Astrocyte (in vitro differentiated cells and primary cell): ENCODE data around the gene NRF1. TPM values are rescaled to one million over a fixed set of nuclear protein-coding genes. Genes with fewer than 3 reads are reported as not detected.

Source experiments
- DNase-seq: peaks from one replicate; pipeline ENCODE4 v3.0.0-alpha.2; 2010; ENCODE audit warnings: low read depth
- FAIRE-seq: peaks from 2 replicates; lab custom pipeline; 2011; peaks lifted over from hg19 to GRCh38; lab: Jason Lieb, UNC
- H2AFZ ChIP-seq: 2 replicates; pipeline ENCODE4 v1.6.0; 2012; ENCODE audit warnings: low read depth, low read length, inconsistent platforms
- H3K27ac ChIP-seq: 2 replicates; pipeline ENCODE4 v1.5.1; 2011; ENCODE audit warnings: low read depth, low read length, inconsistent platforms
- H3K27me3 ChIP-seq: 2 replicates; pipeline ENCODE4 v1.6.0; 2011; ENCODE audit warnings: low read length, inconsistent platforms; ENCODE audit not compliant: insufficient read depth
- H3K36me3 ChIP-seq: 2 replicates; pipeline ENCODE4 v1.5.1; 2011; ENCODE audit warnings: low read length, inconsistent platforms; ENCODE audit not compliant: insufficient read depth
- H3K4me1 ChIP-seq: 2 replicates; pipeline ENCODE4 v1.5.1; 2011; ENCODE audit warnings: low read length, inconsistent platforms; ENCODE audit not compliant: insufficient read depth
- H3K4me2 ChIP-seq: 2 replicates; pipeline ENCODE4 v1.6.0; 2012; ENCODE audit warnings: low read length, inconsistent platforms
- H3K4me3 ChIP-seq: 2 replicates; pipeline ENCODE4 v1.5.1; 2011; ENCODE audit warnings: low read depth, mild to moderate bottlenecking, low read length, inconsistent platforms; ENCODE audit not compliant: insufficient read depth
- H3K79me2 ChIP-seq: 2 replicates; pipeline ENCODE4 v1.6.0; 2012; ENCODE audit warnings: mild to moderate bottlenecking, low read length, inconsistent platforms; ENCODE audit not compliant: insufficient read depth
- H3K9ac ChIP-seq: 2 replicates; pipeline ENCODE4 v1.6.0; 2012; ENCODE audit warnings: mild to moderate bottlenecking, low read length, inconsistent platforms
- H3K9me3 ChIP-seq: 2 replicates; pipeline ENCODE4 v1.5.1; 2012; ENCODE audit warnings: low read depth, mild to moderate bottlenecking, low read length, inconsistent platforms; ENCODE audit not compliant: insufficient read depth
- H4K20me1 ChIP-seq: 2 replicates; pipeline ENCODE4 v1.6.0; 2012; ENCODE audit warnings: low read length, inconsistent platforms; ENCODE audit not compliant: insufficient read depth
- H3K27ac Mint-ChIP-seq: one replicate; pipeline ENCODE4 v1.8.0; 2021; ENCODE audit warnings: mild to moderate bottlenecking, mixed read lengths; ENCODE audit not compliant: unreplicated experiment
- H3K27me3 Mint-ChIP-seq: one replicate; pipeline ENCODE4 v1.8.0; 2021; ENCODE audit warnings: low read depth, mixed read lengths; ENCODE audit not compliant: unreplicated experiment
- H3K36me3 Mint-ChIP-seq: one replicate; pipeline ENCODE4 v1.8.0; 2021; ENCODE audit warnings: low read depth, mixed read lengths; ENCODE audit not compliant: unreplicated experiment
- H3K4me1 Mint-ChIP-seq: one replicate; pipeline ENCODE4 v1.8.0; 2021; ENCODE audit warnings: low read depth, mixed read lengths; ENCODE audit not compliant: unreplicated experiment
- H3K4me3 Mint-ChIP-seq: one replicate; pipeline ENCODE4 v1.8.0; 2021; ENCODE audit warnings: mild to moderate bottlenecking, moderate library complexity, mixed read lengths; ENCODE audit not compliant: unreplicated experiment
- H3K9me3 Mint-ChIP-seq: one replicate; pipeline ENCODE4 v1.8.0; 2021; ENCODE audit warnings: mild to moderate bottlenecking, mixed read lengths; ENCODE audit not compliant: unreplicated experiment
- CTCF ChIP-seq: IDR thresholded peaks from 2 replicates; pipeline ENCODE4 v1.5.1; 2011; ENCODE audit warnings: low read depth, mild to moderate bottlenecking, inconsistent platforms, low read length, moderate library complexity; ENCODE audit not compliant: insufficient read depth
- EZH2 ChIP-seq: IDR thresholded peaks from 2 replicates; pipeline ENCODE4 v1.6.1; 2012; ENCODE audit warnings: mild to moderate bottlenecking, low read length, inconsistent platforms; ENCODE audit not compliant: insufficient read depth
- total RNA-seq: library from RNA; stranded (reverse); gene quantifications from 2 replicates; pipeline ENCODE4 v1.2.1, GENCODE V29; 2021

The NRF1 gene
- total RNA-seq, 1 donor from 2014 or later = 12.7 TPM

GRCh38 chr7:129777993-129778769 is 166.7 kb downstream of the NRF1 start:
- Histone ChIP-seq H3K9ac (no peak overlapping the region), H3K27me3 (peaks cover 63% of the 10 kb centered on the region), H3K79me2 (no peaks in the 10 kb centered on the region), H3K4me3 (no peak overlapping the region), H3K36me3 (no peaks in the 10 kb centered on the region), H3K4me1 (peaks cover 3% of the 10 kb centered on the region), H2AFZ (no peak overlapping the region), H4K20me1 (peaks cover 18% of the 10 kb centered on the region), H3K4me2 (peak overlapping the region; percentile 22), H3K9me3 (peaks cover 2% of the 10 kb centered on the region), H3K27ac (no peak overlapping the region)
- Mint-ChIP-seq H3K36me3 (no peaks in the 10 kb centered on the region), H3K27me3 (peaks cover 44% of the 10 kb centered on the region), H3K4me3 (no peak overlapping the region), H3K27ac (no peak overlapping the region), H3K9me3 (peaks cover 12% of the 10 kb centered on the region), H3K4me1 (no peaks in the 10 kb centered on the region)
- no peak for TF ChIP-seq CTCF
- TF ChIP-seq EZH2 = no peak
- DNase-seq (no peak), FAIRE-seq (no peak)

- Histone ChIP-seq H2AFZ (no peak overlapping the region), H3K36me3 (no peaks in the 10 kb centered on the region), H3K4me1 (peaks cover 3% of the 10 kb centered on the region), H3K9me3 (peaks cover 2% of the 10 kb centered on the region), H4K20me1 (peaks cover 23% of the 10 kb centered on the region), H3K27me3 (peaks cover 70% of the 10 kb centered on the region), H3K4me2 (peak overlapping the region; percentile 71), H3K27ac (no peak overlapping the region), H3K79me2 (no peaks in the 10 kb centered on the region), H3K4me3 (no peak overlapping the region), H3K9ac (no peak overlapping the region)
- DNase-seq = no peak
- H3K27ac Mint-ChIP-seq = no peak overlapping the region
- peaks cover 15% of the 10 kb centered on the region for H3K9me3 Mint-ChIP-seq
- TF ChIP-seq EZH2 (peak; percentile 99), CTCF (no peak)
- no peaks in the 10 kb centered on the region for H3K4me1 Mint-ChIP-seq
- H3K36me3 Mint-ChIP-seq = peaks cover 3% of the 10 kb centered on the region
- FAIRE-seq = no peak
- no peak overlapping the region for H3K4me3 Mint-ChIP-seq
- H3K27me3 Mint-ChIP-seq = peaks cover 49% of the 10 kb centered on the region
These were observed 167.5 kb downstream of the NRF1 start for GRCh38 chr7:129778770-129779601.
